ENCODE measurements around the gene ST6GALNAC3.

Gene ST6GALNAC3

DNA sequence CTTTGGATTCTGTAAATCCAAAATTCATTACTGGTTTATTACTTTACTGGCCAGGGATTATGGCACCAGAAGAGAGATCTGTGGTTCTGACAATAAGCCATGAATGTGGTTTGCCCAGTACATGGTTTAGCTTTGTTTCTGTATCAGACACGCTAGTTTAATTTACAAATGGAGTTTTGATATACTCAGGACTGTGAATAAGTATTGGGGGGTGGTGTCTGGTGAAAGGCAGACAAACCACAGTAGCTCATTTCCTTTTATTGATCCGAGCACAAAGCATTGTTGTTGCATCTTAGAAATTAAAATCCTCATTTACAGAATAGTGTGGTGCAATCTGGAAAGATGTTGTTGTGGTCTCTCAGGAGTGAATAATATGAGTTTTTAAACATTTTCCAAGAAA, 96.0 kb downstream of the ST6GALNAC3 start:
- TF ChIP-seq RBAK (tag by site-specific recombination; IDR thresholded peaks at IDR 0.05) (no peak), ZNF747 (tag by site-specific recombination; IDR thresholded peaks at IDR 0.05) (no peak)
- ChIA-PET CTCF (no interaction called here), POLR2A (no interaction called here)
- Histone ChIP-seq H3K4me1 (ENCODE audit: control insufficient read depth, insufficient read depth, low read length) (no peaks in the 10 kb centered on the region), H3K4me3 (ENCODE audit: low read depth, low read length) (no peak overlapping the region), H3K9me3 (ENCODE audit: control insufficient read depth, insufficient read depth, low read depth, low read length) (no peaks in the 10 kb centered on the region), H3K27ac (ENCODE audit: extremely low read depth, low read depth, low read length) (no peak overlapping the region), H3K36me3 (ENCODE audit: control insufficient read depth in 2 of 2, insufficient read depth in 1 of 2, low read length in 2 of 2) (no peaks in the 10 kb centered on the region)

DNA sequence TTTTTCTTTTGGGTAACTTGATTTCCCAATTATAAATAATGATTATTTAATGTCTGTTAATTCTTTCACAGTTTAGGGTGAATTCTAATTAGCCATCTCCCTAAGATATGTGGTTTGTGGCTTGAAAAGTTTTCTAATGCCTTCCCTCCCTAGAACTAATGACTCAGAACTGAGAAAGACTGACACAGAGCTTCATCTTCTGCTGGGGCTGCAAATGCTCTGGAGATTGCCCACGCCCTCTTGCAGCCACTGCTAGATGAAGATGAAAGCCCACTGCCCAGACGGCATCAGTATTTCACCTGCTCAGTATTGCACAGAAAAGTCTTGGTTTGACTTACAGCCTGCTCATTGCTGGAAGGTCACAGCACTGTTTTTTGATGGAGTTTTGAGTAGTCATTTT, 101.5 kb downstream of the ST6GALNAC3 start:
- Histone ChIP-seq H3K4me3 (ENCODE audit: low read depth, low read length) (no peak overlapping the region), H3K27ac (ENCODE audit: extremely low read depth, low read depth, low read length) (no peak overlapping the region), H3K4me1 (ENCODE audit: control insufficient read depth, insufficient read depth, low read length) (no peaks in the 10 kb centered on the region), H3K9me3 (ENCODE audit: control insufficient read depth, insufficient read depth, low read depth, low read length) (no peaks in the 10 kb centered on the region), H3K36me3 (ENCODE audit: control insufficient read depth in 2 of 2, insufficient read depth in 1 of 2, low read length in 2 of 2) (no peaks in the 10 kb centered on the region)
- ChIA-PET POLR2A (no interaction called here), CTCF (interaction anchor here (0.9 kb wide), 1 partner anchor 155 kb away, joined by 4 read pairs; no protein-coding TSS in a partner anchor)
- TF ChIP-seq FEZF1 (tag by site-specific recombination; IDR thresholded peaks at IDR 0.05): 0 out of 2 replicates have a peak, but pooled peaks have one; percentile 20
- no peak for TF ChIP-seq ZBTB7A (tag by site-specific recombination; IDR thresholded peaks at IDR 0.05; ENCODE audit: low read depth)
- TF ChIP-seq ZNF391 (tag by site-specific recombination; IDR thresholded peaks at IDR 0.05; ENCODE audit: borderline replicate concordance, low read depth): no peak
- no peak for TF ChIP-seq ZNF529 (tag by site-specific recombination; IDR thresholded peaks at IDR 0.05; ENCODE audit: insufficient replicate concordance)
- TF ChIP-seq HOXD13 (CRISPR knock-in tag; IDR thresholded peaks at IDR 0.05; ENCODE audit: borderline replicate concordance): no peak

DNA sequence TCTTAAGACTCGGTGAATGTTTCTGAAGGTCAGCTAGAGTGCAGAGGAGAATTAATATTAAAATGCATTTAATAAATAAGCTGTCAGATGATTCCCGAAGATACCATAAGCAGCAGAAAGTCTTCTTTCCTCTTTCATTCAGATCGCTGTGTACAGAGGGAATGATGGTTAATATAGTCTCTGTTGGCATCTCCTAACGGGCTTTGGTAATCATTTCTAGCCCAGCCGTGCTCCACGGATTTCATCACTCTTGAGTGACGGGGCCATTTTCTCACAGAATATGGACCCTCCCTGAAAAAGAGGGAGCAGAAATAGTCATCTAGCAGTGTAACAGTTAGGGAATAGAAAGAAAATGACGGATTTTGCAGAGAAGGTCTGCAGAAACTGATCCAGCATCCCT, 103.1 kb downstream of the ST6GALNAC3 start:
- no peak overlapping the region for H3K4me3 ChIP-seq (ENCODE audit: low read depth, low read length)
- H3K9me3 ChIP-seq (ENCODE audit: control insufficient read depth, insufficient read depth, low read depth, low read length): no peaks in the 10 kb centered on the region
- no peaks in the 10 kb centered on the region for H3K4me1 ChIP-seq (ENCODE audit: control insufficient read depth, insufficient read depth, low read length)
- TF ChIP-seq ZNF416 (tag by site-specific recombination; IDR thresholded peaks at IDR 0.05): no peak
- TF ChIP-seq, protein P1, sequence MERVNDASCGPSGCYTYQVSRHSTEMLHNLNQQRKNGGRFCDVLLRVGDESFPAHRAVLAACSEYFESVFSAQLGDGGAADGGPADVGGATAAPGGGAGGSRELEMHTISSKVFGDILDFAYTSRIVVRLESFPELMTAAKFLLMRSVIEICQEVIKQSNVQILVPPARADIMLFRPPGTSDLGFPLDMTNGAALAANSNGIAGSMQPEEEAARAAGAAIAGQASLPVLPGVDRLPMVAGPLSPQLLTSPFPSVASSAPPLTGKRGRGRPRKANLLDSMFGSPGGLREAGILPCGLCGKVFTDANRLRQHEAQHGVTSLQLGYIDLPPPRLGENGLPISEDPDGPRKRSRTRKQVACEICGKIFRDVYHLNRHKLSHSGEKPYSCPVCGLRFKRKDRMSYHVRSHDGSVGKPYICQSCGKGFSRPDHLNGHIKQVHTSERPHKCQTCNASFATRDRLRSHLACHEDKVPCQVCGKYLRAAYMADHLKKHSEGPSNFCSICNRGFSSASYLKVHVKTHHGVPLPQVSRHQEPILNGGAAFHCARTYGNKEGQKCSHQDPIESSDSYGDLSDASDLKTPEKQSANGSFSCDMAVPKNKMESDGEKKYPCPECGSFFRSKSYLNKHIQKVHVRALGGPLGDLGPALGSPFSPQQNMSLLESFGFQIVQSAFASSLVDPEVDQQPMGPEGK (tag by site-specific recombination; IDR thresholded peaks at IDR 0.05): no peak
- TF ChIP-seq, protein P2, sequence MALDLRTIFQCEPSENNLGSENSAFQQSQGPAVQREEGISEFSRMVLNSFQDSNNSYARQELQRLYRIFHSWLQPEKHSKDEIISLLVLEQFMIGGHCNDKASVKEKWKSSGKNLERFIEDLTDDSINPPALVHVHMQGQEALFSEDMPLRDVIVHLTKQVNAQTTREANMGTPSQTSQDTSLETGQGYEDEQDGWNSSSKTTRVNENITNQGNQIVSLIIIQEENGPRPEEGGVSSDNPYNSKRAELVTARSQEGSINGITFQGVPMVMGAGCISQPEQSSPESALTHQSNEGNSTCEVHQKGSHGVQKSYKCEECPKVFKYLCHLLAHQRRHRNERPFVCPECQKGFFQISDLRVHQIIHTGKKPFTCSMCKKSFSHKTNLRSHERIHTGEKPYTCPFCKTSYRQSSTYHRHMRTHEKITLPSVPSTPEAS (tag by site-specific recombination; IDR thresholded peaks at IDR 0.05): no peak
- TF ChIP-seq ZNF600 (tag by site-specific recombination; IDR thresholded peaks at IDR 0.05): no peak
- TF ChIP-seq ZNF433 (tag by site-specific recombination; IDR thresholded peaks at IDR 0.05; ENCODE audit: low read depth): no peak
- TF ChIP-seq ZNF654 (tag by site-specific recombination; IDR thresholded peaks at IDR 0.05; ENCODE audit: low read depth): no peak
- TF ChIP-seq, protein P3, sequence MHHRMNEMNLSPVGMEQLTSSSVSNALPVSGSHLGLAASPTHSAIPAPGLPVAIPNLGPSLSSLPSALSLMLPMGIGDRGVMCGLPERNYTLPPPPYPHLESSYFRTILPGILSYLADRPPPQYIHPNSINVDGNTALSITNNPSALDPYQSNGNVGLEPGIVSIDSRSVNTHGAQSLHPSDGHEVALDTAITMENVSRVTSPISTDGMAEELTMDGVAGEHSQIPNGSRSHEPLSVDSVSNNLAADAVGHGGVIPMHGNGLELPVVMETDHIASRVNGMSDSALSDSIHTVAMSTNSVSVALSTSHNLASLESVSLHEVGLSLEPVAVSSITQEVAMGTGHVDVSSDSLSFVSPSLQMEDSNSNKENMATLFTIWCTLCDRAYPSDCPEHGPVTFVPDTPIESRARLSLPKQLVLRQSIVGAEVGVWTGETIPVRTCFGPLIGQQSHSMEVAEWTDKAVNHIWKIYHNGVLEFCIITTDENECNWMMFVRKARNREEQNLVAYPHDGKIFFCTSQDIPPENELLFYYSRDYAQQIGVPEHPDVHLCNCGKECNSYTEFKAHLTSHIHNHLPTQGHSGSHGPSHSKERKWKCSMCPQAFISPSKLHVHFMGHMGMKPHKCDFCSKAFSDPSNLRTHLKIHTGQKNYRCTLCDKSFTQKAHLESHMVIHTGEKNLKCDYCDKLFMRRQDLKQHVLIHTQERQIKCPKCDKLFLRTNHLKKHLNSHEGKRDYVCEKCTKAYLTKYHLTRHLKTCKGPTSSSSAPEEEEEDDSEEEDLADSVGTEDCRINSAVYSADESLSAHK (tag by site-specific recombination; IDR thresholded peaks at IDR 0.05): no peak
- no peak for TF ChIP-seq WT1 (tag by site-specific recombination; IDR thresholded peaks at IDR 0.05)
- no peak for TF ChIP-seq ZNF768 (tag by site-specific recombination; IDR thresholded peaks at IDR 0.05)
- TF ChIP-seq ZNF514 (tag by site-specific recombination; IDR thresholded peaks at IDR 0.05): no peak
- no peak overlapping the region for H3K27ac ChIP-seq (ENCODE audit: extremely low read depth, low read depth, low read length)
- H3K36me3 ChIP-seq (ENCODE audit: control insufficient read depth in 2 of 2, insufficient read depth in 1 of 2, low read length in 2 of 2): no peaks in the 10 kb centered on the region
- POLR2A ChIA-PET: no interaction called here
- CTCF ChIA-PET: interaction anchor here (0.8 kb wide), 1 partner anchor 22 kb away, joined by 3 read pairs; no protein-coding TSS in a partner anchor

All from HEK293 (cell line).